OCI-LY3 (cell line): ENCODE measurements around the gene ZNF362.

Experiments
- H2AFZ ChIP-seq: fragments of 200-600, 300-600 bp; shearing (Covaris generic); 2 replicates; pipeline ENCODE4 v1.6.0; 2014; ENCODE audit warnings: antibody characterized with exemption, low read depth, low read length
- H3K27ac ChIP-seq: fragments of 200-600, 300-600 bp; sonication (generic); 2 replicates; pipeline ENCODE4 v1.5.1; 2014; ENCODE audit warnings: mild to moderate bottlenecking, low read length, moderate library complexity, mixed read lengths
- H3K27me3 ChIP-seq: fragments of 200-600, 300-600 bp; sonication (generic); 2 replicates; pipeline ENCODE4 v1.6.1; 2014; ENCODE audit warnings: low read depth, low read length, mixed read lengths
- H3K36me3 ChIP-seq: fragments of 200-600, 300-600 bp; sonication (generic); replicated peaks from 2 replicates; pipeline ENCODE3; 2014; ENCODE audit warnings: low read depth, low read length, mixed read lengths
- H3K4me1 ChIP-seq: fragments of 300-600, 200-600 bp; sonication (generic); 2 replicates; pipeline ENCODE4 v1.6.1; 2014; ENCODE audit warnings: low read length, mixed read lengths
- H3K4me2 ChIP-seq: fragments of 200-600, 300-600 bp; sonication (generic); 2 replicates; pipeline ENCODE4 v1.6.1; 2014; ENCODE audit warnings: low read length, mixed read lengths
- H3K4me3 ChIP-seq: fragments of 300-600, 200-600 bp; sonication (generic); 2 replicates; pipeline ENCODE4 v1.5.1; 2014; ENCODE audit warnings: antibody characterized with exemption, mild to moderate bottlenecking, low read length, moderate library complexity
- H3K79me2 ChIP-seq: fragments of 300-600, 200-600 bp; shearing (Covaris generic); 2 replicates; pipeline ENCODE4 v1.6.1; 2014; ENCODE audit warnings: mild to moderate bottlenecking, low read length, mixed read lengths
- H3K9ac ChIP-seq: fragments of 300-600, 200-600 bp; shearing (Covaris generic); 2 replicates; pipeline ENCODE4 v1.6.0; 2014; ENCODE audit warnings: mild to moderate bottlenecking, low read length, moderate library complexity
- H3K9me3 ChIP-seq: fragments of 200-600, 300-600 bp; shearing (Covaris generic); 2 replicates; pipeline ENCODE4 v1.6.1; 2014; ENCODE audit warnings: low read length, mixed read lengths; ENCODE audit not compliant: insufficient read depth
- H4K20me1 ChIP-seq: fragments of 200-600, 300-600 bp; sonication (generic); 2 replicates; pipeline ENCODE4 v1.6.1; 2016; ENCODE audit warnings: low read length, mixed read lengths; ENCODE audit not compliant: insufficient read depth
- CTCF ChIP-seq: fragments of 200-600, 300-600 bp; sonication (generic); IDR thresholded peaks from 2 replicates; pipeline ENCODE4 v1.5.1; 2014; ENCODE audit warnings: antibody characterized with exemption, low read length, low read depth
- EZH2phosphoT487 ChIP-seq: fragments of 200-600 bp; shearing (Covaris generic); IDR thresholded peaks from 2 replicates; pipeline ENCODE4 v1.6.1; 2018; ENCODE audit warnings: antibody characterized with exemption, mixed run types, low read depth

Gene ZNF362

GRCh38 chr1:33322870-33323585 lies 66.7 kb downstream of the ZNF362 start:
- Histone ChIP-seq H2AFZ (no peak overlapping the region), H3K9ac (no peak overlapping the region), H3K36me3 (no peaks in the 10 kb centered on the region), H3K4me2 (no peak overlapping the region), H4K20me1 (no peaks in the 10 kb centered on the region), H3K4me3 (no peak overlapping the region), H3K27me3 (no peaks in the 10 kb centered on the region), H3K27ac (no peak overlapping the region), H3K9me3 (no peaks in the 10 kb centered on the region), H3K4me1 (no peaks in the 10 kb centered on the region), H3K79me2 (no peaks in the 10 kb centered on the region)
- TF ChIP-seq CTCF = no peak

- Histone ChIP-seq H3K4me1 (no peaks in the 10 kb centered on the region), H2AFZ (no peak overlapping the region), H4K20me1 (no peaks in the 10 kb centered on the region), H3K79me2 (no peaks in the 10 kb centered on the region), H3K4me3 (no peak overlapping the region), H3K27me3 (no peaks in the 10 kb centered on the region), H3K27ac (no peak overlapping the region), H3K9ac (no peak overlapping the region), H3K36me3 (peaks cover 2% of the 10 kb centered on the region), H3K9me3 (no peaks in the 10 kb centered on the region), H3K4me2 (no peak overlapping the region)
- TF ChIP-seq CTCF = no peak
- TF ChIP-seq EZH2phosphoT487 = no peak
Measured at GRCh38 chr1:33323663-33324477, 67.6 kb downstream of the ZNF362 start.

DNA sequence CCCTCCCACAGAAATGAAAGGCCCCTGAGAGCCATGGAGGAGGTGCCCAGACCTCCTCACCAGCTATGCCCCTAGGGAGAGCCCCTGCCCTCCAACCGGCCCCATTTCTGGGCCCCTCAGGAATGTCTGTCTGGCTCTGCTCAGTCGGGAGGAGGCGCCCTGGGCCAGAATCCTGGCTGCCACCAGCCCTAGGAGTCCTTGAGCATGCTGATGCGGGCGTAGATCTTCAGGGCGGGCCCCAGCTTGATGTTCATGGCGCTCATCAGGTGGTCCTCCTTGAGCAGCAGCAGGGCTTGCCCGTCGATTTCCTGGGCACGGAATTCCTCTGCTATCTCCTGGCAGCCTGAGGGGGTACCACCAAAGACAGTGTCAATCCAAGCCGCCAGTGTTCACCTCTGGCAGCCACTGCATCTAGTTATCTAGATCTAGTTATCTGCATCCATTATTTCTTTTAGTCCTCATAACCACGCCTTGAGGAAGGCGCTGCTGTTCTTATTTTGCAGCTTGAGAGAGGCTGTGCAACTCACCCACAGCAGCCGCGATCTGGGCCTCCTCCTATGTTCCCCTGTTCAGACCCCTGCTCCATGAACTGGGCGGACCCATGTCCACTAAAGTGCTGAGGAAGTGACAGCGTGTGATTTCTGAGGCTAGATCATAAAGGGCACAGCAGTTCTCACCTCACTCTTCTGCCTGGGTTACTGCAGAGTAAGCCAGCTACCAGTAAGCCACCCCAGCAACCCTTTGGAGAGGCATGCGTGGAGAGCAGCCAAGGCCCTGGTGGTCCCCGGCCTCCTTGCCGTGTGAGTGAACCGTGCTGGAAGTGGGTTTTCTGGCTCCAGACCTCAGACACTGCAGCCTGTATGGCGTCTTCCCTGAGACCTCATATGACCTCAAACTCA lies 68.6 kb downstream of the ZNF362 start:
- no peak overlapping the region for H3K9ac ChIP-seq
- no peak overlapping the region for H3K4me3 ChIP-seq
- H3K27me3 ChIP-seq = no peaks in the 10 kb centered on the region
- H3K4me1 ChIP-seq = no peaks in the 10 kb centered on the region
- H3K9me3 ChIP-seq = no peaks in the 10 kb centered on the region
- no peaks in the 10 kb centered on the region for H4K20me1 ChIP-seq
- H3K4me2 ChIP-seq = no peak overlapping the region
- no peaks in the 10 kb centered on the region for H3K79me2 ChIP-seq
- H2AFZ ChIP-seq = no peak overlapping the region
- H3K27ac ChIP-seq = no peak overlapping the region
- TF ChIP-seq EZH2phosphoT487 (no peak), CTCF (no peak)
- peaks cover 7% of the 10 kb centered on the region for H3K36me3 ChIP-seq

- Histone ChIP-seq H3K4me2 (no peak overlapping the region), H3K27ac (no peak overlapping the region), H3K4me3 (no peak overlapping the region), H3K9ac (no peak overlapping the region), H3K36me3 (peaks cover 7% of the 10 kb centered on the region), H3K79me2 (no peaks in the 10 kb centered on the region), H3K9me3 (no peaks in the 10 kb centered on the region), H3K4me1 (no peaks in the 10 kb centered on the region), H3K27me3 (no peaks in the 10 kb centered on the region), H2AFZ (no peak overlapping the region), H4K20me1 (no peaks in the 10 kb centered on the region)
- TF ChIP-seq EZH2phosphoT487 = no peak
- no peak for TF ChIP-seq CTCF
Measured at GRCh38 chr1:33326785-33327184, 70.5 kb downstream of the ZNF362 start.
